GM19238 (cell line): Measurements from ENCODE around the gene CCDC144A.
"Not testable (repeated sequence)": the region's sequence is repeated elsewhere in the genome, so short reads cannot be mapped to it uniquely, and the experiment has no call there.

Experiments
- DNase-seq: peaks from one replicate; pipeline ENCODE4 v3.0.0; 2011; ENCODE audit warnings: low spot score; ENCODE audit not compliant: insufficient read length

CCDC144A gene

GRCh38 chr17:16818340-16818739 is 128.3 kb downstream of the CCDC144A start:
- no peak for DNase-seq

GRCh38 chr17:16818821-16819683 is 129.0 kb downstream of the CCDC144A start:
- no peak for DNase-seq

- no peak for DNase-seq
These were observed 130.3 kb downstream of the CCDC144A start for GRCh38 chr17:16820161-16820877.

- no peak for DNase-seq
These were observed 131.0 kb downstream of the CCDC144A start for GRCh38 chr17:16820979-16821543.

GRCh38 chr17:16822133-16822532 is 132.1 kb downstream of the CCDC144A start:
- not testable (repeated sequence) for DNase-seq

GRCh38 chr17:16823768-16824406 is 133.8 kb downstream of the CCDC144A start:
- DNase-seq = not testable (repeated sequence)
